ENCODE measurements around the gene ACAD9. TPM values are rescaled to one million over a fixed set of nuclear protein-coding genes. Genes with fewer than 3 reads are reported as not detected.

The ACAD9 gene
- total RNA-seq, 4 donors from 2014 or later = 32.4 to 44.0 (median 38.7) TPM

GRCh38 chr3:128932516-128933212 lies 53.2 kb downstream of the ACAD9 start:
- TF ChIP-seq EP300 (IDR thresholded peaks at IDR 0.05) (no peak), POLR2AphosphoS5 (IDR thresholded peaks at IDR 0.05) (no peak), POLR2A (IDR thresholded peaks at IDR 0.05) (no peak), CTCF (IDR thresholded peaks at IDR 0.05) (no peak)

GRCh38 chr3:128933213-128933921 lies 53.9 kb downstream of the ACAD9 start:
- Histone ChIP-seq H3K4me1 (no peaks in the 10 kb centered on the region), H3K36me3 (no peaks in the 10 kb centered on the region), H3K27me3 (peaks cover 21% of the 10 kb centered on the region), H3K9me3 (peaks cover 0 to 4% (median 0%) of the 10 kb centered on the region in 3 donors), H3K27ac (no peak overlapping the region), H3K4me3 (no peak overlapping the region)
- no peak for ATAC-seq
- no peak for TF ChIP-seq POLR2AphosphoS5 (IDR thresholded peaks at IDR 0.05)
- no peak for TF ChIP-seq EP300 (IDR thresholded peaks at IDR 0.05)
- no peak for TF ChIP-seq POLR2A (IDR thresholded peaks at IDR 0.05)
- no peak for TF ChIP-seq CTCF (IDR thresholded peaks at IDR 0.05)
- WGBS, 2 donors (ENCODE audit: low coverage in 1 of 2) = 47 to 84% methylated on average over 2 to 6 of the region's 9 CpGs

More at GRCh38 chr3:128932516-128933212, 53.2 kb downstream of the ACAD9 start:
- no peaks in the 10 kb centered on the region for H3K4me1 ChIP-seq
- peaks cover 0 to 4% (median 0%) of the 10 kb centered on the region in 3 donors for H3K9me3 ChIP-seq
- no peak overlapping the region for H3K27ac ChIP-seq
- H3K36me3 ChIP-seq = no peaks in the 10 kb centered on the region
- H3K27me3 ChIP-seq = peaks cover 21% of the 10 kb centered on the region
- no peak for ATAC-seq
- WGBS, 2 donors (ENCODE audit: low coverage in 1 of 2) = 76% methylated on average over 3 of the region's 12 CpGs; no CpG with 5 or more reads in 1 of the 2 donors
- H3K4me3 ChIP-seq = no peak overlapping the region

GRCh38 chr3:128933922-128934253 lies 54.5 kb downstream of the ACAD9 start:
- H3K27me3 ChIP-seq = peaks cover 21% of the 10 kb centered on the region
- 86% methylated on average over 2 of the region's 2 CpGs; no CpG with 5 or more reads in 1 of the 2 donors for WGBS, 2 donors (ENCODE audit: low coverage in 1 of 2)
- H3K27ac ChIP-seq = no peak overlapping the region
- no peak overlapping the region for H3K4me3 ChIP-seq
- peaks cover 0 to 4% (median 0%) of the 10 kb centered on the region in 3 donors for H3K9me3 ChIP-seq
- no peak for TF ChIP-seq POLR2A (IDR thresholded peaks at IDR 0.05)
- TF ChIP-seq EP300 (IDR thresholded peaks at IDR 0.05) = no peak
- TF ChIP-seq POLR2AphosphoS5 (IDR thresholded peaks at IDR 0.05) = no peak
- no peak for TF ChIP-seq CTCF (IDR thresholded peaks at IDR 0.05)
- no peaks in the 10 kb centered on the region for H3K4me1 ChIP-seq
- H3K36me3 ChIP-seq = no peaks in the 10 kb centered on the region
- ATAC-seq = no peak

DNA sequence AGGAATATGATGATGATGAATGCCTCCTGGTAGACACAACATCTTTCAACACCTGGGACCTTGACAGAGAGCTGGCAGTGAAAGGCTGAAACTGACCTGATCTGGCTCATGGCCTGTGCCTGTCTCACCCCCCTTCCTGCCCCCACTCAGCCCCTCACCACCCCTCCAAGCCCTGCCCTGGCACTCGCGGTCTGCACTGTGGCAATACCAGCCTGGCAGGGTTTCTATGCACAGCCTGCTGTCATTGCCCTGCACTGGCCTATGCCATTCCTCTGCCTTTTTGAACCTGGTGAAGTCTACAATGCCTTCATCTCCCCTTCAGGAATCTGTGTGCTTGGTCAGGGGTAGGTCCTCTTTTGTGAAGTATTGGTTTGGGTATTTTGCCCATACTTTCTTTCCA lies 56.5 kb downstream of the ACAD9 start:
- peaks cover 21% of the 10 kb centered on the region for H3K27me3 ChIP-seq
- no peaks in the 10 kb centered on the region for H3K4me1 ChIP-seq
- no peaks in the 10 kb centered on the region for H3K9me3 ChIP-seq
- H3K36me3 ChIP-seq = no peaks in the 10 kb centered on the region
- no peak for TF ChIP-seq POLR2A (IDR thresholded peaks at IDR 0.05)
- no peak for TF ChIP-seq EP300 (IDR thresholded peaks at IDR 0.05)
- TF ChIP-seq POLR2AphosphoS5 (IDR thresholded peaks at IDR 0.05) = no peak
- no peak for TF ChIP-seq CTCF (IDR thresholded peaks at IDR 0.05)
- no peak for ATAC-seq
- H3K4me3 ChIP-seq = no peak overlapping the region
- WGBS, 2 donors (ENCODE audit: low coverage in 1 of 2) = no CpG with 5 or more reads among the region's 2 CpGs
- H3K27ac ChIP-seq = no peak overlapping the region
